MCF 10A (cell line): ENCODE measurements around the gene GALNT16. TPM values are rescaled to one million over a fixed set of nuclear protein-coding genes. Genes with fewer than 3 reads are reported as not detected.
"Not testable (repeated sequence)": the region's sequence is repeated elsewhere in the genome, so short reads cannot be mapped to it uniquely, and the experiment has no call there.

Experiments used
- BruUV-seq: library from RNA; stranded (reverse); fragments of 400-500 nt; replicated peaks from 2 replicates; lab custom pipeline; 2021; lab: Mats Ljungman, UMichigan
- CTCF ChIA-PET: fragments of 300-600 bp; sonication (Branson Sonifier 250); formaldehyde crosslinking; extraction: SDS; loops from one replicate; lab custom pipeline; 2021; ENCODE audit warnings: antibody characterized with exemption, inconsistent platforms; lab: Yijun Ruan, JAX
- POLR2A ChIA-PET: fragments of 300-600, 350-650 bp; sonication (Branson Sonifier 250); formaldehyde crosslinking; extraction: SDS; loops from one replicate; lab custom pipeline; 2020; ENCODE audit warnings: antibody characterized with exemption, inconsistent platforms; lab: Yijun Ruan, JAX
- DNase-seq: peaks from one replicate; pipeline ENCODE4 v3.0.0-alpha.2; 2018; ENCODE audit not compliant: unreplicated experiment
- H3K27ac Mint-ChIP-seq: one replicate; pipeline ENCODE4 v1.8.0; 2022; ENCODE audit warnings: mild to moderate bottlenecking, low read depth, mixed read lengths; ENCODE audit not compliant: unreplicated experiment
- H3K27me3 Mint-ChIP-seq: one replicate; pipeline ENCODE4 v1.8.0; 2022; ENCODE audit warnings: mixed read lengths; ENCODE audit not compliant: insufficient read depth, unreplicated experiment
- H3K36me3 Mint-ChIP-seq: one replicate; pipeline ENCODE4 v1.8.0; 2022; ENCODE audit warnings: mild to moderate bottlenecking, moderate library complexity, mixed read lengths; ENCODE audit not compliant: insufficient read depth, unreplicated experiment
- H3K4me1 Mint-ChIP-seq: one replicate; pipeline ENCODE4 v1.8.0; 2022; ENCODE audit warnings: mixed read lengths; ENCODE audit not compliant: insufficient read depth, unreplicated experiment
- H3K4me3 Mint-ChIP-seq: one replicate; pipeline ENCODE4 v1.8.0; 2022; ENCODE audit warnings: mild to moderate bottlenecking, moderate library complexity, mixed read lengths; ENCODE audit not compliant: unreplicated experiment
- H3K9me3 Mint-ChIP-seq: one replicate; pipeline ENCODE4 v1.8.0; 2022; ENCODE audit warnings: mixed read lengths; ENCODE audit not compliant: unreplicated experiment
- intact Hi-C: fragments of 100-400 bp; cut with micrococcal nuclease; formaldehyde crosslinking; loops from 2 replicates; pipeline ENCODE4 v1.14.1; 2022
- total RNA-seq: library from RNA; stranded (reverse); gene quantifications from 2 replicates; pipeline ENCODE4 v1.2.3, GENCODE V29; 2022
- TF ChIP-seq, protein P1 (sequence below): fragments of 200-600 bp; IDR thresholded peaks from one replicate; pipeline ENCODE4 v1.8.0; 2022; ENCODE audit warnings: antibody characterized with exemption, mild to moderate bottlenecking; ENCODE audit not compliant: unreplicated experiment

Gene GALNT16
- total RNA-seq, 1 experiment from 2014 or later = not detected

DNA sequence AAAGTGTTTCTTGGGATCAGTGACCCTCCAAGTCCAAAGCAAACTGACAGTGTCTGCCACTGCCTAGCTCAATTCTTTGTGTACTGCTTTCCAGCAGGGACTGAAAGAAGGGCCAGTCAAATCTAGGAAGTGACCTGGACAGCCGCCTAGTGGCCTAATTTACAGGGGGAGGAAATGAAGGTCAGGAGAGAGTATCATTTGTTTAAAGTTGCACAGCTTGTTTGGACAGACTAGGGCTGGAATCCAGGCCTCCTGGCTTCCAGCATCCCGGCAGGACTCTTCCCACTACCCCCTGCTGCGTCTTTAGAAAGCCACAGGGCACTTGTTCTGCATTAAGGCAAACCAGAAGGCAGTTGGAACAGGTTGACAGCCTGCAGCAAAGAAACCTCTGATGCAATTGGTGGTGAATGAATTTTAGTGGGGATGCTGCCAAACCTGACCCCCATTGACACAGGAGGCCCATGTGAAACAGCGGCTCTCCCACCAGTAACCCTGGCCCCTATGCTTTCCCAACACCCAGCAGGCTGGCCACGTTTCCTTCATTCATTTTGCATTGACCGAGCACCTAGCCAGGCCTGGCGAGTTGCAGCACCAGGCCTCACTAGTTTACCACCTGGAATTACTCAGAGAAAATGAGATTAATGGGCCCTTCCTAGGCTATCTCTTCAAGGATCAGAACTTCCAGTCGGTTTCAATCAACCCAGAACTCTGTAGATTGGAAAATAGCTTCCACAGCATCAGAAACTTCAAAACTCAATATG, 28.2 kb downstream of the GALNT16 start:
- POLR2A ChIA-PET = no interaction called here
- Mint-ChIP-seq H3K27ac (no peak overlapping the region), H3K4me3 (no peak overlapping the region), H3K36me3 (no peaks in the 10 kb centered on the region), H3K9me3 (no peaks in the 10 kb centered on the region), H3K27me3 (no peaks in the 10 kb centered on the region), H3K4me1 (no peaks in the 10 kb centered on the region)
- peak; percentile 33 for DNase-seq
- BruUV-seq = no TSS peak
- CTCF ChIA-PET = interaction anchor here (0.5 to 2.0 kb wide), 5 partner anchors 11 to 97 kb away, joined by 3 to 11 read pairs (median 3); no protein-coding TSS in a partner anchor
- TF ChIP-seq, protein P1, sequence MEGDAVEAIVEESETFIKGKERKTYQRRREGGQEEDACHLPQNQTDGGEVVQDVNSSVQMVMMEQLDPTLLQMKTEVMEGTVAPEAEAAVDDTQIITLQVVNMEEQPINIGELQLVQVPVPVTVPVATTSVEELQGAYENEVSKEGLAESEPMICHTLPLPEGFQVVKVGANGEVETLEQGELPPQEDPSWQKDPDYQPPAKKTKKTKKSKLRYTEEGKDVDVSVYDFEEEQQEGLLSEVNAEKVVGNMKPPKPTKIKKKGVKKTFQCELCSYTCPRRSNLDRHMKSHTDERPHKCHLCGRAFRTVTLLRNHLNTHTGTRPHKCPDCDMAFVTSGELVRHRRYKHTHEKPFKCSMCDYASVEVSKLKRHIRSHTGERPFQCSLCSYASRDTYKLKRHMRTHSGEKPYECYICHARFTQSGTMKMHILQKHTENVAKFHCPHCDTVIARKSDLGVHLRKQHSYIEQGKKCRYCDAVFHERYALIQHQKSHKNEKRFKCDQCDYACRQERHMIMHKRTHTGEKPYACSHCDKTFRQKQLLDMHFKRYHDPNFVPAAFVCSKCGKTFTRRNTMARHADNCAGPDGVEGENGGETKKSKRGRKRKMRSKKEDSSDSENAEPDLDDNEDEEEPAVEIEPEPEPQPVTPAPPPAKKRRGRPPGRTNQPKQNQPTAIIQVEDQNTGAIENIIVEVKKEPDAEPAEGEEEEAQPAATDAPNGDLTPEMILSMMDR = peak; percentile 20
- intact Hi-C loops = no loop called here

DNA sequence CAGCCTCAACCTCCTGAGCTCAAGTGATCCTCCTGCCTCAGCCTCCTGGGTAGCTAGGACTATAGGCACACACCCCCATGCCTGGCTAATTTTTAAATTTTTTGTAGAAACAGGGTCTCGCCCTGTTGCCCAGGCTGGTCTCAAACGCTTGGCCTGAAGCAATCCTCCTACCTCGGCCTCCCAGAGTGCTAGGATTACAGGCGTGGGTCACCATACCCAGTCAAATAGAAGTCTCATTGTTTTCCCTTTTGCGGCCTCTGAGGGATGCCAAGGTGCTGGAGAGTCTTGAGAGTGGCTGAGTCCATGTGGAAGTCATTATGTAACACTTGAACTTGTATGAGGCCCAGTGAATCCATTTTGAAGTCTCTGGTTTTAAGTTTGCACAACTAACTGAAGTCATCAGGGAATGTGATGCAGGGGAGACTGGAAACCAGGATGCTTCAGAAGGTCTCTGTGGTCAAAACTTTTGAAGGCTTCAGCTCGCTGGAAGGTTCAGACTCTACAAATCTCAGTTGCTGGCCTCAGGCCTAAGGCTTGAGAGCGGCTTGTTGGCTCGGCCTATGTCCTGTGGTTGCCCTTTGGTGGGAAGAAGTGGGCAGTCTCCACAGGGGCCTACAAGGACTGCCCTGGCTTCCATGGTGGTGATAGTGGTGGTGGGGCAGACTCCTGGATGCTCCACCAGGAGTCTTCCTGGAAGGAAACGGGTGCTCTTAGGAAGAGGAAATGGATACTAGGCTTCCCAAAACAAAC, 29.2 kb downstream of the GALNT16 start:
- TF ChIP-seq, protein P1 = no peak
- H3K4me3 Mint-ChIP-seq = no peak overlapping the region
- H3K9me3 Mint-ChIP-seq = no peaks in the 10 kb centered on the region
- no peaks in the 10 kb centered on the region for H3K4me1 Mint-ChIP-seq
- intact Hi-C loops = no loop called here
- ChIA-PET CTCF (interaction anchor here (0.6 to 2.0 kb wide), 2 partner anchors 10 to 11 kb away, joined by 3 to 11 read pairs; no protein-coding TSS in a partner anchor), POLR2A (no interaction called here)
- H3K27ac Mint-ChIP-seq = no peak overlapping the region
- no peak for DNase-seq
- no peaks in the 10 kb centered on the region for H3K36me3 Mint-ChIP-seq
- no peaks in the 10 kb centered on the region for H3K27me3 Mint-ChIP-seq
- no TSS peak for BruUV-seq

DNA sequence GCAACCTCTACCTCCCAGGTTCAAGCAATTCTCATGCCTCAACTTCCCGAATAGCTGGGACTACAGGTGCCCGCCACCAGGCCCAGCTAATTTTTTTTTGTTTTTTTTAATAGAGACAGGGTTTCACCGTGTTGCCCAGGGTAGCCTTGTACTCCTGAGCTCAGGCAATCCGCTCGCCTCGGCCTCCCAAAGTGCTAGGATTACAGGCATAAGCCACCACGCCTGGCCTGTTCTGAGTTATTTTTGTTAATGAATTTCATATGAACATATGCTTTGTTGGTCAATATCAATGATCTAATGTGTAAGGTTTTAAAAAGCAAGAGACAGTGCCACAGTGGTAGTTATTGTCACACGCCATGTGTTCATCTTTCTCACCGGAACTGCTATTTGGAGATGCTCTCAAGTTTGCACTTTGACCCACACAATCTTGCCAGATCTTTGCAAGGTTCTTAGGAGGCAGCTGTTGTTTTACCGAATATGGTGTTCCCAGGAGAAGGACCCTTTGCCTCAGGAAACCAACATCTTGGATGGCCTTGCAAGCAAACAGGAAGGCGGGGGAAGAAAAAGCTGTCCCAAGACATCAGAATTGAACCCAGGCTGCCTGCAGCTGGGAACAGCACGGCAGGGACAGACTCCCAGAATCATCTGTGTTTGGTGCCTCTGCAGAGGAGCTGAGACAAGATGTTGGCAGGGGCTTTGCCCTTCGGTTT, 30.0 kb downstream of the GALNT16 start:
- Mint-ChIP-seq H3K4me1 (no peaks in the 10 kb centered on the region), H3K9me3 (no peaks in the 10 kb centered on the region), H3K36me3 (no peaks in the 10 kb centered on the region), H3K27me3 (no peaks in the 10 kb centered on the region), H3K27ac (no peak overlapping the region), H3K4me3 (no peak overlapping the region)
- TF ChIP-seq, protein P1 = no peak
- intact Hi-C loops = no loop called here
- no TSS peak for BruUV-seq
- POLR2A ChIA-PET = no interaction called here
- CTCF ChIA-PET = interaction anchor here (0.6 kb wide), 1 partner anchor 10 kb away, joined by 3 read pairs; no protein-coding TSS in a partner anchor
- no peak for DNase-seq

- H3K27ac Mint-ChIP-seq, DNase-seq, H3K36me3 Mint-ChIP-seq, H3K4me3 Mint-ChIP-seq, H3K27me3 Mint-ChIP-seq, H3K9me3 Mint-ChIP-seq, intact Hi-C loops, POLR2A ChIA-PET, BruUV-seq, H3K4me1 Mint-ChIP-seq, CTCF ChIA-PET: not testable (repeated sequence)
Measured at GRCh38 chr14:69290881-69291280, 30.9 kb downstream of the GALNT16 start.
